ENCODE results near the gene IL12RB1. TPM values are rescaled to one million over a fixed set of nuclear protein-coding genes. Genes with fewer than 3 reads are reported as not detected.
A peak's percentile ranks its signal among the peaks of the same experiment; 100 is the strongest.

The IL12RB1 gene
- total and polyA plus RNA-seq, 2 donors (not counting 3 experiments of a cell fraction or from before 2014, with no cell fraction given), result not detected

DNA sequence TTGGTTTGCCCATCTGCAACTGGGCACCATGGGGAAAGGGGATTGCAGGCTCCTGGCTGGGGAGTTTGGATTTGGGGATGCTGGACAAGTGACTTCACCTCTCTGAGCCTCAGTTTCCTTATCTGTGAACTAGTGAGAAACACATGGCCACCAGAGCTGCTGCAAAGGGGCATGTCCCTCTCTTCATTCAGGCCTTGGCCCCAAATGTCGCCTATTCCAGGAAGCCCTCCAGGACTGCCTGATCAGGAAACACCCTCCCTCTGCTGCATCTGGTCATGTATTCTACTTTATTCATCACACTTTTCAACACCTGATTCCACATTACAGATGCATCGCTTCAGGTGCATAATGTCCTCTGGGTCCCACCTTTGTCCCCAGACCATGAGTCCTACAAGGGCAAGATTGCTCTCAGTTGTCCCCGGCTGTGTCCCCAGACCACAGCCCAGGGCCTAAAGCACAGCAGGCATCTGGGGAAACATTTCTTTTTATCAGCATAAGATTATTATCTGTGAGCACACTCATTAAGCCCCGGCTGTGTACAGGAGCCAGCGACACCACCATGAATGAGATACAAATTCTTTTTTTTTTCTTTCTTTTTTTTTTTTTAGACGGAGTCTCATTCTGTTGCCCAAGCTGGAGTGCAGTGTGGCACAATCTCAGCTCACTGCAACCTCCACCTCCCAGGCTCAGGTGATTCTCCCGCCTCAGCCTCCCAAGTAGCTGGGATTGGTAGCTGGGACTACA, 41.3 kb downstream of the IL12RB1 start:
- Histone ChIP-seq H3K79me2 (ENCODE audit: control insufficient read depth, insufficient read depth, low read length) (no peaks in the 10 kb centered on the region), H2AFZ (ENCODE audit: low read depth, low read length) (peak overlapping the region; percentile 41), H3K27ac (ENCODE audit: insufficient read depth, low read depth, low read length) (no peak overlapping the region), H3K9ac (replicated peaks; ENCODE audit: extremely low read depth, insufficient read depth, low read length) (no peak overlapping the region), H3K9me1 (replicated peaks; ENCODE audit: control insufficient read depth, extremely low read depth, insufficient read depth, low read length) (no peaks in the 10 kb centered on the region), H3K4me2 (ENCODE audit: insufficient read depth, low read length) (peak overlapping the region; percentile 25), H3K4me1 (ENCODE audit: control insufficient read depth, extremely low read depth, insufficient read depth, low read length) (peaks cover 5% of the 10 kb centered on the region), H3K36me3 (ENCODE audit: control insufficient read depth in 2 of 2, extremely low read depth in 1 of 2, insufficient read depth in 2 of 2, low read length in 2 of 2) (no peaks in the 10 kb centered on the region), H3K4me3 (replicated peaks in 1 of 3; ENCODE audit: insufficient read depth in 1 of 3, low read depth in 1 of 3, low read length in 3 of 3) (peak overlapping the region in 1 of 3 experiments; percentile 1), H3K9me3 (replicated peaks; ENCODE audit: control insufficient read depth, insufficient read depth, low read length) (no peaks in the 10 kb centered on the region), H4K20me1 (replicated peaks; ENCODE audit: control insufficient read depth, extremely low read depth, insufficient read depth, low read length) (no peaks in the 10 kb centered on the region), H3K27me3 (ENCODE audit: control insufficient read depth in 2 of 2, insufficient read depth in 2 of 2, low read length in 2 of 2) (peaks cover 9 to 11% of the 10 kb centered on the region in 2 experiments)
- CTCF ChIA-PET, result interaction anchor here (1.0 kb wide), 1 partner anchor 12 kb away, joined by 3 read pairs; no protein-coding TSS in a partner anchor
- DNase-seq (ENCODE audit: low read depth, low spot score) (no peak), FAIRE-seq (no peak)
- TF ChIP-seq JUN (IDR thresholded peaks at IDR 0.05; ENCODE audit: borderline replicate concordance, insufficient read depth, insufficient read length, low read depth), result no peak
- TF ChIP-seq, protein P1, sequence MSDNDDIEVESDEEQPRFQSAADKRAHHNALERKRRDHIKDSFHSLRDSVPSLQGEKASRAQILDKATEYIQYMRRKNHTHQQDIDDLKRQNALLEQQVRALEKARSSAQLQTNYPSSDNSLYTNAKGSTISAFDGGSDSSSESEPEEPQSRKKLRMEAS (IDR thresholded peaks at IDR 0.05; ENCODE audit: insufficient read depth, insufficient read length), result no peak
- no peak for TF ChIP-seq GATA2 (IDR thresholded peaks at IDR 0.05; ENCODE audit: insufficient read depth, insufficient read length, low read depth, low read length)
- TF ChIP-seq POLR2AphosphoS5 (IDR thresholded peaks at IDR 0.05; ENCODE audit: insufficient read depth, low read depth, low read length), result no peak
- TF ChIP-seq EZH2 (IDR thresholded peaks at IDR 0.05; ENCODE audit: borderline replicate concordance, low read depth, low read length, severe bottlenecking), result no peak
- no peak for TF ChIP-seq MYC (IDR thresholded peaks at IDR 0.05; ENCODE audit: low read depth, low read length)
- TF ChIP-seq POLR2A (IDR thresholded peaks at IDR 0.05; ENCODE audit: low read depth, low read length), result no peak
- TF ChIP-seq FOS (IDR thresholded peaks at IDR 0.05; ENCODE audit: borderline replicate concordance, insufficient read depth, low read length), result no peak
- TF ChIP-seq, protein P2, sequence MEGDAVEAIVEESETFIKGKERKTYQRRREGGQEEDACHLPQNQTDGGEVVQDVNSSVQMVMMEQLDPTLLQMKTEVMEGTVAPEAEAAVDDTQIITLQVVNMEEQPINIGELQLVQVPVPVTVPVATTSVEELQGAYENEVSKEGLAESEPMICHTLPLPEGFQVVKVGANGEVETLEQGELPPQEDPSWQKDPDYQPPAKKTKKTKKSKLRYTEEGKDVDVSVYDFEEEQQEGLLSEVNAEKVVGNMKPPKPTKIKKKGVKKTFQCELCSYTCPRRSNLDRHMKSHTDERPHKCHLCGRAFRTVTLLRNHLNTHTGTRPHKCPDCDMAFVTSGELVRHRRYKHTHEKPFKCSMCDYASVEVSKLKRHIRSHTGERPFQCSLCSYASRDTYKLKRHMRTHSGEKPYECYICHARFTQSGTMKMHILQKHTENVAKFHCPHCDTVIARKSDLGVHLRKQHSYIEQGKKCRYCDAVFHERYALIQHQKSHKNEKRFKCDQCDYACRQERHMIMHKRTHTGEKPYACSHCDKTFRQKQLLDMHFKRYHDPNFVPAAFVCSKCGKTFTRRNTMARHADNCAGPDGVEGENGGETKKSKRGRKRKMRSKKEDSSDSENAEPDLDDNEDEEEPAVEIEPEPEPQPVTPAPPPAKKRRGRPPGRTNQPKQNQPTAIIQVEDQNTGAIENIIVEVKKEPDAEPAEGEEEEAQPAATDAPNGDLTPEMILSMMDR (IDR thresholded peaks at IDR 0.05; ENCODE audit: extremely low read depth in 1 of 2, insufficient read depth in 1 of 2, low read depth in 1 of 2, low read length in 2 of 2), result no peak
- intact Hi-C loops (cut with micrococcal nuclease), result no loop called here
- no TSS peak for BruUV-seq (replicated peaks)
- POLR2A ChIA-PET, result no interaction called here
- dilution Hi-C loops (cut with MboI; ENCODE audit: extremely low pct_ligation_motif_present, low sequenced_read_pairs), result no loop called here

All from endothelial cell of umbilical vein (primary cell).